GM18511 (cell line): Measurements from ENCODE around the gene CTIF.

Experiments
- ATAC-seq: cut with Tn5 transposase; IDR thresholded peaks from one replicate; pipeline ENCODE4 v1.9.1; 2021; ENCODE audit warnings: mild to moderate bottlenecking, moderate library complexity; ENCODE audit not compliant: unreplicated experiment

The CTIF gene

DNA sequence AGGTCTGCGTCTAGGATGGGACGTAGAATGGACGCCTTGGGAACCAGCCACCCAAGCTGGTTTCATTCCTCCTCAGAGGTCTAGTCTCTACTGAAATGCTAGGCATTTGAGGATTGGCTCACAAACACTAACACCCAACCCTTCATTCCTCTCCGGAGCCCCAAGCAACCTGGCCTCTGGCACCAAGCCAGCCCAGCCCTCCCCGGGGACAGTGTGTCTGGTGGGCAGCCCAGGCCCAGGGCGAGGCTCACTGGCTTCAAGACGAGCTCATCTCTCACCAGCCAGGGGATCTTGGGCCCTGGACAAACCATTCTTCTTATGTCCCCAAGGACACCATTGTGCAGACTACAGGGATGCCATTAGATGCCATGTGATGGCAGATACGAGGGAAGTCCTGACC lies 182.5 kb downstream of the CTIF start:
- no peak for ATAC-seq

DNA sequence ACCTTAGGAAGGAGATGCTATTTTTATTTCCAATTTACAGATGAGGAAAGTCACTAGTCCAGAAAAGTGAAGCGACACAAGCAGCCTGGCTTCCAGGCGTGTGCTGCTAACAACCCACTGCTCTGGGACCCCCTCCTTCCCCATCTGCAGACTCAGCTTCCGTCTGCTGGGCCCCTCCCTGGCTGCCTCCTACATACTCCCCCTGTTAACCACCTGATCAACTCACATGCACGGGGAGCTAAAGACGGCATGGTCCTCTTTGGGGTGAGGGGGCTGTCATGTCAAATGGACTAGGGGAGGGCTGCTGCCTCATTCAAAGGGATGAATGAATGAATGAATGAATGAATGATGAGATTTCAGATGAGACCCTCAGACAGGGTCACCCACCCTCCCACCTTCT lies 184.2 kb downstream of the CTIF start:
- ATAC-seq = no peak

DNA sequence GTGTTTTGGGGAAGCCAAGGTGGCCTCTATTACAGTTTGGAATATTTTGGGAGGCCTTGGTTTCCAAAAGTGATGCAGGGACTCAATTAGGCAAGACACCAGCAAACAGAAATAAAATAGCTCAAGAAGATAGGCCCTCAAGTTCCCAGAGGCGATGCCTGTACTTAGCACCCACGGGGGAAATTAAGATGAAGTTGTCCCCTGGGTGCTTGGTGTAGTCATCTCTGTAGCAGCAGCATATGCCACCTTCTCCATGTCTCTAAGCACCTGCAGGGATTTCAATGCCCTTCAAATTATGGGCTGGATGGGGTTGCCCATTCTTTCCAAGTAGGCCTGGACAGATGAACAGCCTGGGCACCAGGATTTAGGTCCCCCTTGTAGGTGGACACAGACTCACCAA lies 185.0 kb downstream of the CTIF start:
- no peak for ATAC-seq

DNA sequence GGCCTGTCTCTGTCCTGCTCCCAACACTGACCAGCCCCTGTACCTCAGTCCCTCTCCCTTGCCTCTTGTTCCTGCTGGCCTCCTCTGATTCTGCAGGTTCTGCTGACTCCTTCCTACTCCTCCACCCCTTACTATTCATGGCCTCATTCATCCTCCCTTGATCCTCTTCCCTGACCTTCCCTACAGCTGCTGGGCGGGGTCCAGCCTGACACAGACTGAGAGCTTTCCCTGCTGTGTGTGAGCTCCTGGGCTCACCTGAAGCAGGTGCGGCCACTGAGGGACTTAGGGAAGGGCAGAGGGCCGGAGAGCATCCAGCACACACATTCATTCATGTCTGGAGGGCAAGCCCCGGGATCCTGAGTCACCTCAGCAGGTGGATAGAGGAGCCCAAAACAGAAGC lies 185.6 kb downstream of the CTIF start:
- ATAC-seq = no peak

GRCh38 chr18:48724939-48725338 lies 186.1 kb downstream of the CTIF start:
- ATAC-seq = no peak

- no peak for ATAC-seq
These were observed 186.7 kb downstream of the CTIF start for GRCh38 chr18:48725562-48725961.

GRCh38 chr18:48727681-48728080 lies 188.8 kb downstream of the CTIF start:
- ATAC-seq = no peak

GRCh38 chr18:48728204-48728833 lies 189.5 kb downstream of the CTIF start:
- no peak for ATAC-seq

GRCh38 chr18:48729404-48729803 lies 190.6 kb downstream of the CTIF start:
- no peak for ATAC-seq

DNA sequence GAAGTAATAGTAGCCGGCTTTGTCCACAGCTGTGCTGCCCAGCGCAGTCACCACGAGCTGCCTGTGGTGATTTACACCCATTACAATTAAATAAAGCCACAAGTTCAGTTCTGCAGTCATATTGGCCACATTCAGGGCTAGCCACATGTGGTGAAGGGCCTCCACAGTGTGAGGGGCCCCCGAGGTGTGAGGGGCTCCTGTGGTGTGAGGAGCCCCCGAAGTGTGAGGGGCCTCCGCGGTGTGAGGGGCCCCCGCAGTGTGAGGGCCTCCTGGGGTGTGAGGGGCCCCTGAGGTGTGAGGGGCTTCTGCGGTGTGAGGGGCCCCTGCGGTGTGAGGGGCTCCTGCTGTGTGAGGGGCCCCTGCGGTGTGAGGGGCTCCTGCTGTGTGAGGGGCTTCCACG lies 191.2 kb downstream of the CTIF start:
- ATAC-seq = no peak

DNA sequence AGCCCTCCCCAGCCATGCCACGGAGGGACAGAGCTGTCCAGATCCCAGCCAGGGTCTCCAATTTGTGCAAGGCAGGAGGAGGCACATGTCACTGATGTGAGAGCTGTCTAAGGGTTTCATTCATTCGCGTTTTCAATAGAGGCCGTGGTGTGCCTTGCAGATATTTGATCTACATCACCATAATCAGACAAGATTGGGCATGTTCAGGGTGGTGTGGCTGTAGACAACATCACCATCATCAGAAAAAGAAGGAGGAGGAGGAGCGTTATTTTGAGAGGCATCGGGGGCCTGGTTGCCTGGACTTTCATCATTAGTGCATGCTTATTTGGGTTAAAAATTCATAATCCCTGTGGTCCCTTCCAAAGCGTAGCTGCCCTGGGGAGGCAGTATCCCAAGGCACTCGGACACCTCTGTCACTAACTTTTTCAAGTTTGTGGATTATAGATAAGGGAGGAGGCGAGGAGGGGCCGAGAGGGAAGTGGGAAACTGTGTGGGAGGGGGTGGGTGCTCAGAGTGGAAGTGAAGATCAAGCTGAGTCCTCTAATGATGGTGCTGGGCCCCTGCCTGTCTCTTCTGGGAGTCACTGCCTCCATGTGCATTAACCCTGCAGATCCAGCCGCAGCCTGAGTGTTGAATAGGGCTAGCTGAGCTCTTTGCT lies 194.1 kb downstream of the CTIF start:
- peak; percentile 68 for ATAC-seq

GRCh38 chr18:48733643-48734253 lies 194.9 kb downstream of the CTIF start:
- no peak for ATAC-seq

- ATAC-seq = no peak
These were observed 195.6 kb downstream of the CTIF start for GRCh38 chr18:48734460-48734859.

DNA sequence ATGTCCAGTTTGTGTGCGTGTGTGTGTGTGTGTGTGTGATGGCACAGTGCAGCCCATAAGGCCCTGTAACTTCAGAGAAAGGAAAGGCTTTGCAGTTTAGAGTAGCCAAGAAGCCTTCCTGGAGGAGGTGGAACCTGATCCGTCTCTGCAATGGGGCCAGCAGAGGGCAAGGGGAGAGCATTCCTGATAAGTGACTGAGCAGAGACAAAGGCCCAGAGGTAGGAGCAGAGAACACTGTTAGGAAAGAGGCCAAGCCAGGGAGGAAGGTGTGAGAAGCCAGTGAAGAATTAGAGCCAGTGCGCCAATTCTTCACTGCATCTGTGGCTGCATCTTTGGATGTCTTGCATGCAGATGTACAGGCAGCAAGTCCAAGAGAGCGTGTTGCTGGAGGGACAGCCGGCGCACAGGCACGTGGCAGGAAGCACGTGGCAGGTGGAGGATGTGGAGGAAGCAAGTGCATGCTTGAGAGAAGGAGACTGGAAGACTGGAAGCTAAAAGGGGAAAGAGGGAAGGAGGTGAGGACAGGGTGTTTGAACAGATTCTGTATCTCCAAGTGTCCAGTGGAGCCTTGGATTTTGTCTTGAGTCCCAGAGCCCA lies 196.3 kb downstream of the CTIF start:
- ATAC-seq = no peak

DNA sequence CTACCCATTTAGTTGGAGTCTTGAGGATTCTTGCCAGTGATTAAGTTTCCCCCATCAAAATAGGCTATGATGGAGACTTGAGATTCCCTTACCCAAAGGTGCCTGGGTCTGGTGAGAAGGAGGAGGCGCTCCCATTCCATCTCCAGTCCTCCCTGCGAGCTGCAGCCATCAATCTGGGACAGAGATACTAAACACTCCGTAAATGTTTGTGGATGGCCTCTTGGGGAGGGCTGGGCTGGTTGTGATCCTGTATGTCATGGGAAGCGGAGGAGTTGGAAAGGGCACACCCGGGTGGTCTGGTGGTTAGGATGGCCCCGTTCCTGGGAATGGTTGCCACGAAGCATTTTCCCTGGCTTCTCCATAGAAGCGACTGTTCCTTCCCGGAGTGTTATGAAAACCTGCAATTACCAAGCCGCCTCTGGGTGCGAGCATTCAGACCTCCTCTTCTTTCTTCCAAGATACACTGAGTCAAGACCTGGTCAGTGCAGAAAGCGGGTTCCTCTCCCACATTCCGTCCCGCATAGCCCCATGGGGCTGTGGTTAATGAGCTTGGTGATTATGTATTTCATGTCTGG lies 196.9 kb downstream of the CTIF start:
- no peak for ATAC-seq

DNA sequence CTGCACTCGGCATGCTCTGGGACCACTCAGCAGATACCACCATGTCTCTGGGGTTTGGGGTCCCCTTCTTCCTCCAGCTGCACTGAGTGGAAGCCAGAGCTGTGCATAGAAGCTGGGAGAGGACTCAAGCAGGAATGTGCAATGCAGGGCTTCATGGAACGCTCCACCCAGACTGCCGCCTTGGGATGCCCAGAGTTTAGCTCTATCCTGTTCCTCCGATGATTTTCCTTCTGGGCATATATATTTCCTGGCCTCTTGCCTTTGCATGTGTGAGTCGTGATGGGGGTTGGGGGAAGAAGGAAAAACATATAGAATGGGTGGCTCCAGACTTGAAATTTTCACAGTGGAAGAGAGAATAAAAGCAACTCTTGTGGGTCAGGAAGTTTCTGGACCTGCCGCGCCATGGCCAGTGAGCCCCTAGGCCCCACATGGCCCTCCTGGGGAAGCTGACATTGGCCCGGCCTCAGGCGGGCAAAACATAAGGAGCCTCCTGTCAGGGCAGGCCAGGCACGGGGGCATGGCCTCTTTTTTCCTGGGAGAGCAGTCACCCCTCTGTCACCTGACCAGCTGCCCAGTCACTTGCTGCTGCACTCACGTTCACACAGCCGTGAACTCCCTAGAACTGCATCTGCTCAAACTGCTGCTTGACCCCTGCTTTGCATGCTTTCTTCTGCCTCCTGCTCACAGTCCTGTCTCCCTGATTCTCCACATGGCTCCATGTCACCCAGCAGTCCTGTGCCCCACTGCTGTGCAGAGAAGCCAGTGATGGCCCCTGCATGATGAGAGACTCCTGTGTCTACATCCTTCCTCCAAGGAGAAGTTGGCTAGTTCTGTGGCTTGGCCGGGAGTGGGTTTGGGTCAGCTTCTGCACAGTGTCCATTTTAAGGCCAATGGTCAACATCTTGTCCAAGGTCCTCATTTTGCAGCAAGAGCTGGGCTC lies 197.8 kb downstream of the CTIF start:
- ATAC-seq = no peak

- no peak for ATAC-seq
These were observed 200.6 kb downstream of the CTIF start for GRCh38 chr18:48739266-48740067.

DNA sequence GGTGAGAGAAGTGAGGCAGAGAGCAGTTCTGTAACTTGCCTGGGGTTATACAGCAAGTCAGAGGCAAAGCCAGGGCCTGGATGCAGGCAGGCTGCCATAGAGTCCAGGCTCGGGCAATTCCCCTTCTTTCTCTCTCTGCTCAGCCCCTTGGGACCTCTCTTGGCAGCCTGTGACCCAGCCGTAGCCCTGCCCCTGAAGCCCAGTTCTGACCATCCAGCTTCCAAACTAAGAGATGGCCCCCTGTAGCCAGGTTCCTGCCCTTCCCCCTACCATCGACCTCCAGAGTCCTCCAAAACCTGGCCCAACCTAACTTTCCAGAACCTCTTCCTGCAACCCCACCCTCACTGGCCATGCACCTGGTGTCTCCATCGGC lies 201.2 kb downstream of the CTIF start:
- no peak for ATAC-seq

DNA sequence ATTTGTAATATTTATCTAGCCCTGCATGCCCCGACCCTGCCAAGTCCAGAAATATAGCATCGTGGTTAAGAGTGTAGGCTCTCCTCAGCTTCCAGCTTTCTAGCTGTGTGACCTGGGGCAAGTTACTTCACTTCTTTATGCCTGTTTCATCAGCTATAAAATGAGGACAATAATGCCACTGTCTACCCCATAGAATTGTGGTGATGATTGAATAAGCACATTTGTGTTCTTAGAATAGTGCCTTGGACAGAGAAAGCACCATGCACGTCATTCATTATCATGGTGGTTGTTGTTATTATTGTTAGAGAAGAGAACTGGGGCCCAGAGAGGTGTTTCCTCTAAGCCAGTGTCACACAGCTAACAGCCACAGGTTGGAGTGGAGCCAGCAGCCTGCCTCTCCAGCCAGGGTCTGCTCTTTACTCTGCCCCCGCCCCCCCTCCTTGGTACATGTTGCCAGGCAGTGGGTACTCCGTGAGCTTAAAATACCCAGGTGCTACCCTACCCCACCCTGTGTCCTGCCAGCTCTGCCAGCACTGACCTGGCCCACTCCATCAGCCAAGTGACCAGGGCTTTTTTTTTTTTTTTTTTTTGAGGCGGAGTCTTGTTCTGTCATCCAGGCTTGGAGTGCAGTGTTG lies 202.1 kb downstream of the CTIF start:
- ATAC-seq = no peak
